ENCODE results near the gene MTFR1L. TPM values are rescaled to one million over a fixed set of nuclear protein-coding genes. Genes with fewer than 3 reads are reported as not detected.

The MTFR1L gene
- total RNA-seq, 5 donors from 2014 or later (not counting 1 experiment from before 2014, with no cell fraction given), result 39.6 to 48.1 (median 41.6) TPM

DNA sequence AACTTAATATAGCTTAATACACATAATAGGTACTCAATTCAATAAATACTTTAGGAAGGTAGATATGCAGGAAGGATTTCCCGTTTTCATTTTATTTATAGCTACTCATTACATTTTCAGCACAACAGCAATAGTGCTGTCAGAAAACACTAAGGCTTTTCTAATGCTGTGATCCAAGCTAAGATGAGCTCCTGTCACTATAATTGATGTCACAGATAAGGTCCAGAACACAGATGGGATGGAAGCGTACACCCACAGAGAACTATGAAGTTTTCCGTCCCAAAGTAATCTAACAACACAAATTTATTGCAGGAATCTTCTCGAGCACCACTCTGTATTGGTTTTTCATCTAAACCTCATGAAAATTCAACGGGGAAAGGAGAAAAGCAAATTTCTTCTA is 25.9 kb downstream of the MTFR1L start:
- 82% methylated on average over 3 of the region's 5 CpGs for WGBS (ENCODE audit: insufficient coverage)
- CTCF ChIA-PET, result interaction anchor here in 1 of 2 donors (1.1 kb wide), 1 partner anchor 9 kb away, joined by 3 read pairs; no protein-coding TSS in a partner anchor

DNA sequence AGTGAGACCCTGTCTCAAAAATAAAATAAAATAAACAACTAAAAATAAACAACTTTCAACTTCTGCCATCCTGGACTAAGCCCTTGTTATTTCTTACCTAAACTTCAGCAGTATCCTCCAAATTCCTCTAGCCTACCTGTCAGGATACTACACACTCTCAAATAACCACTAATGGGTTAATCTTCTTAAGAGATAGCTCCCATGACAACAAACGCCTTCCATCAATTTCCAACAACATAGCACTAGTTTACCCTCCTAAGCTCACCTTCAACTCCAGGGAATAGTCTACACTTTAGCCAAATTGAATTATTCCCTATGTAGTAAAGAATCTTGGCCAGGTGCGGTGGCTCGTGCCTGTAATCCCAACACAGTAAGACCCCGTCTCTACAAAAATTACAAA is 28.2 kb downstream of the MTFR1L start:
- WGBS (ENCODE audit: insufficient coverage), result 93% methylated on average over 2 of the region's 4 CpGs
- no peaks in the 10 kb centered on the region for H3K9me3 ChIP-seq
- H3K27ac Mint-ChIP-seq, result no peak overlapping the region
- DNase-seq, result no peak
- no peaks in the 10 kb centered on the region for H3K4me1 Mint-ChIP-seq
- no peaks in the 10 kb centered on the region for H3K9me3 Mint-ChIP-seq
- ATAC-seq (replicated peaks in 1 of 4), result no peak
- no peaks in the 10 kb centered on the region for H3K36me3 ChIP-seq (ENCODE audit: control insufficient read depth in 2 of 2, extremely low read depth in 1 of 2, insufficient read depth in 1 of 2, low read length in 1 of 2)
- H3K36me3 Mint-ChIP-seq, result no peaks in the 10 kb centered on the region
- H3K4me3 Mint-ChIP-seq, result no peak overlapping the region
- CTCF ChIA-PET, result interaction anchor here in 1 of 2 donors (0.5 kb wide), 1 partner anchor 70 kb away, joined by 3 read pairs; no protein-coding TSS in a partner anchor
- no peaks in the 10 kb centered on the region for H3K4me1 ChIP-seq (ENCODE audit: control insufficient read depth in 1 of 2, extremely low read depth in 1 of 2, insufficient read depth in 2 of 2, low read length in 2 of 2)
- H3K4me3 ChIP-seq (ENCODE audit: control insufficient read depth in 1 of 2, extremely low read depth in 1 of 2, low read length in 1 of 2), result no peak overlapping the region
- POLR2A ChIA-PET, result no interaction called here
- H3K27me3 ChIP-seq (replicated peaks in 1 of 2; ENCODE audit: control insufficient read depth in 2 of 2, extremely low read depth in 1 of 2, insufficient read depth in 2 of 2, low read length in 1 of 2), result no peaks in the 10 kb centered on the region
- no peak overlapping the region for H3K27ac ChIP-seq (ENCODE audit: low read length)
- H3K27me3 Mint-ChIP-seq, result no peaks in the 10 kb centered on the region

More for the DNA sequence above, 25.9 kb downstream of the MTFR1L start:
- Mint-ChIP-seq H3K36me3 (no peaks in the 10 kb centered on the region), H3K9me3 (no peaks in the 10 kb centered on the region), H3K27ac (no peak overlapping the region), H3K4me1 (no peaks in the 10 kb centered on the region), H3K4me3 (no peak overlapping the region), H3K27me3 (no peaks in the 10 kb centered on the region)
- Histone ChIP-seq H3K4me3 (ENCODE audit: control insufficient read depth in 1 of 2, extremely low read depth in 1 of 2, low read length in 1 of 2) (no peak overlapping the region), H3K9me3 (no peaks in the 10 kb centered on the region), H3K27ac (ENCODE audit: low read length) (no peak overlapping the region), H3K36me3 (ENCODE audit: control insufficient read depth in 2 of 2, extremely low read depth in 1 of 2, insufficient read depth in 1 of 2, low read length in 1 of 2) (no peaks in the 10 kb centered on the region), H3K27me3 (replicated peaks in 1 of 2; ENCODE audit: control insufficient read depth in 2 of 2, extremely low read depth in 1 of 2, insufficient read depth in 2 of 2, low read length in 1 of 2) (no peaks in the 10 kb centered on the region), H3K4me1 (ENCODE audit: control insufficient read depth in 1 of 2, extremely low read depth in 1 of 2, insufficient read depth in 2 of 2, low read length in 2 of 2) (no peaks in the 10 kb centered on the region)
- no peak for ATAC-seq (replicated peaks in 1 of 4)
- DNase-seq, result no peak
- POLR2A ChIA-PET, result interaction anchor here in 1 of 2 donors (0.5 to 0.6 kb wide), 2 partner anchors 152 to 349 kb away, joined by 5 to 6 read pairs; partner anchors contain the start of gene PAFAH2

DNA sequence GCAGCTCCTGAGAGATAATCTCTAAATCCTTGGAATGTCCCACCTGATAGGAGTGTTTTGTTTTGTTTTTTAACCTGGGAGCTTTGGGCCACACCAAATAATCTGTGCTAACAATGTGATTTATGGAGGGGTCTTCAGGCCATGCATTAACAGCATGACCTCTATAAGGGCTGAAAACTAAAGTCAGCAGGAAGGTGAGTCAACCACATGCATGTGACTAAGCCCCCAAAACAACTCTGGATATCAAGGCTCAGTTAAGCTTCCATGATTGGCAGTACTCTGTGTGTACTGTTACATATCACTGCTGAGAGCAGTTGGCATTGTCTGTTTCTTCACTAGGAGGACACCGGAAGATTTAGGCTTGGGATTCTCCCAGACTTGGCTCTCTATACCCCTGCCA is 28.8 kb downstream of the MTFR1L start:
- no peaks in the 10 kb centered on the region for H3K9me3 Mint-ChIP-seq
- H3K4me1 Mint-ChIP-seq, result no peaks in the 10 kb centered on the region
- H3K27me3 Mint-ChIP-seq, result no peaks in the 10 kb centered on the region
- CTCF ChIA-PET, result interaction anchor here in 1 of 2 donors (0.5 to 0.7 kb wide), 2 partner anchors 69 to 349 kb away, joined by 3 read pairs; no protein-coding TSS in a partner anchor
- DNase-seq (no peak), ATAC-seq (replicated peaks in 1 of 4) (no peak)
- no peak overlapping the region for H3K4me3 Mint-ChIP-seq
- Histone ChIP-seq H3K4me1 (ENCODE audit: control insufficient read depth in 1 of 2, extremely low read depth in 1 of 2, insufficient read depth in 2 of 2, low read length in 2 of 2) (no peaks in the 10 kb centered on the region), H3K27me3 (replicated peaks in 1 of 2; ENCODE audit: control insufficient read depth in 2 of 2, extremely low read depth in 1 of 2, insufficient read depth in 2 of 2, low read length in 1 of 2) (no peaks in the 10 kb centered on the region), H3K9me3 (no peaks in the 10 kb centered on the region), H3K4me3 (ENCODE audit: control insufficient read depth in 1 of 2, extremely low read depth in 1 of 2, low read length in 1 of 2) (no peak overlapping the region), H3K36me3 (ENCODE audit: control insufficient read depth in 2 of 2, extremely low read depth in 1 of 2, insufficient read depth in 1 of 2, low read length in 1 of 2) (no peaks in the 10 kb centered on the region), H3K27ac (ENCODE audit: low read length) (no peak overlapping the region)
- no peaks in the 10 kb centered on the region for H3K36me3 Mint-ChIP-seq
- POLR2A ChIA-PET, result no interaction called here
- 88% methylated on average over 1 of the region's 1 CpG for WGBS (ENCODE audit: insufficient coverage)
- H3K27ac Mint-ChIP-seq, result no peak overlapping the region

DNA sequence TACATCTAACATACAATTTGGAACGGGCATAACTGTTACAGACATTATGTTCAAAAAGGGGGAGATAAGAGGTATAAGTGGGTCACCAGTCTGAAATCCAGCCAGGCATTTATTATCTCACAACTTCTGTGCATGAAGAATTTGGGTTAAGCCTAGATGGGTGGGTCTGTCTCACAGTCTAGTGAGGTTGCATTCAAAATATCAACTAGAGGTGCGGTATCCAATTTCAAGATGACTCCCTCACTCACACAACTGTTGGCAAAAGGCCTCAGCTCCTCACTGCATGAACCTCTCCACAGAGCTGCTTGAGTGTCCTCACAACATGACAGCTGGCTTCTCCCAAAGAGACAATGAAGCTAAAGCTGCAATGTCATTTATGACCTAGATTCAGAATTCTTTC is 34.8 kb downstream of the MTFR1L start:
- H3K27me3 ChIP-seq (replicated peaks in 1 of 2; ENCODE audit: control insufficient read depth in 2 of 2, extremely low read depth in 1 of 2, insufficient read depth in 2 of 2, low read length in 1 of 2), result peaks cover 0 to 5% of the 10 kb centered on the region in 2 experiments
- CTCF ChIA-PET, result interaction anchor here in 1 of 2 donors (0.7 kb wide), 1 partner anchor 152 kb away, joined by 4 read pairs; no protein-coding TSS in a partner anchor

DNA sequence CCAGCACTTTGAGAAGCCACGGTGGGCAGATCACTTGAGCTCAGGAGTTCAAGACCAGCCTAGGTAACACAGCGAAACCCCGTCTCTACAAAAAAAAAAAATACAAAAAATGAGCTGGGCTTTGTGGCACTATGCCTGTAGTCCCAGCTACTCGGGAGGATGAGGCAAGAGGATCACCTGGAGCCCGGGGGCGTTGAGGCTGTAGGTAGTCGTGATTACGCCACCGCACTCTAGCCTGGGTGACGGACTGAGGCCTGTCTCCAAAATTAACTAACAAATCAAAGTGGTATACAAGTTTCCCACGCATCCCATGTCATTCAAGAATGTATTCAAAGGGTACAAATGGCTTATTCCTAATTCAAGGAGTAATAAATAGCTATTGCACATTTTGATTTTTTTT is 37.1 kb downstream of the MTFR1L start:
- no peaks in the 10 kb centered on the region for H3K36me3 ChIP-seq (ENCODE audit: control insufficient read depth in 2 of 2, extremely low read depth in 1 of 2, insufficient read depth in 1 of 2, low read length in 1 of 2)
- Mint-ChIP-seq H3K4me3 (no peak overlapping the region), H3K27me3 (no peaks in the 10 kb centered on the region), H3K27ac (no peak overlapping the region), H3K36me3 (no peaks in the 10 kb centered on the region), H3K9me3 (no peaks in the 10 kb centered on the region), H3K4me1 (peaks cover 20 to 21% (median 21%) of the 10 kb centered on the region in 3 donors)
- ChIA-PET POLR2A (interaction anchor here in 1 of 2 donors (0.5 kb wide), 1 partner anchor 828 kb away, joined by 3 read pairs; no protein-coding TSS in a partner anchor), CTCF (interaction anchor here in 1 of 2 donors (0.6 kb wide), 2 partner anchors 36 to 328 kb away, joined by 3 to 5 read pairs; no protein-coding TSS in a partner anchor)
- 91% methylated on average over 6 of the region's 11 CpGs for WGBS (ENCODE audit: insufficient coverage)
- peaks cover 0 to 5% of the 10 kb centered on the region in 2 experiments for H3K27me3 ChIP-seq (replicated peaks in 1 of 2; ENCODE audit: control insufficient read depth in 2 of 2, extremely low read depth in 1 of 2, insufficient read depth in 2 of 2, low read length in 1 of 2)
- DNase-seq (no peak), ATAC-seq (replicated peaks in 1 of 4) (no peak)
- H3K4me3 ChIP-seq (ENCODE audit: control insufficient read depth in 1 of 2, extremely low read depth in 1 of 2, low read length in 1 of 2), result no peak overlapping the region
- H3K9me3 ChIP-seq, result no peaks in the 10 kb centered on the region
- H3K4me1 ChIP-seq (ENCODE audit: control insufficient read depth in 1 of 2, extremely low read depth in 1 of 2, insufficient read depth in 2 of 2, low read length in 2 of 2), result peaks cover 2 to 22% of the 10 kb centered on the region in 2 experiments
- H3K27ac ChIP-seq (ENCODE audit: low read length), result no peak overlapping the region

More for the DNA sequence above, 34.8 kb downstream of the MTFR1L start:
- DNase-seq, result no peak
- ATAC-seq (replicated peaks in 1 of 4), result no peak
- Mint-ChIP-seq H3K4me1 (peaks cover 8 to 11% (median 11%) of the 10 kb centered on the region in 3 donors), H3K4me3 (no peak overlapping the region), H3K9me3 (no peaks in the 10 kb centered on the region), H3K36me3 (no peaks in the 10 kb centered on the region), H3K27me3 (no peaks in the 10 kb centered on the region), H3K27ac (no peak overlapping the region)
- H3K27ac ChIP-seq (ENCODE audit: low read length), result no peak overlapping the region
- POLR2A ChIA-PET, result no interaction called here
- WGBS (ENCODE audit: insufficient coverage), result no CpG with 5 or more reads among the region's 2 CpGs
- no peaks in the 10 kb centered on the region for H3K36me3 ChIP-seq (ENCODE audit: control insufficient read depth in 2 of 2, extremely low read depth in 1 of 2, insufficient read depth in 1 of 2, low read length in 1 of 2)
- H3K9me3 ChIP-seq, result no peaks in the 10 kb centered on the region
- H3K4me1 ChIP-seq (ENCODE audit: control insufficient read depth in 1 of 2, extremely low read depth in 1 of 2, insufficient read depth in 2 of 2, low read length in 2 of 2), result peaks cover under 1 to 9% of the 10 kb centered on the region in 2 experiments
- H3K4me3 ChIP-seq (ENCODE audit: control insufficient read depth in 1 of 2, extremely low read depth in 1 of 2, low read length in 1 of 2), result no peak overlapping the region

DNA sequence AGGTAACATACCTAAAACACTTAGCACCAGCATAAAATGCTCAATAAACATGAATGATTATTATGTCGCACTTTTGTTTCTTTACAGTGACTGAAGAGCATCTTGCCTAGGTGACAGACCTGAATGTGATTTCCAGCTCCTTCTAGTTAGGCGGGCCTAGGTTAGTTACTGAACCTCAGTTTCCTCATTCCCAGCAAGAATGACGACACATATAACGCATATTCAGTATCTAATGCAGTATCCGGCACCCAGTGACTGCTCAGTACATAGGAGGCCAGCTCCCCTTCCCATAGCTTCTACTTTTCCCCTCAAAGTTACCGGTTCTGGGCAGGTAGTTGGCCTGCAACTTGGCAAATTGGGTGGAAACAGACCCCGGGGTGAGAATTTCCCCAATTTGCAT is 38.7 kb downstream of the MTFR1L start:
- H3K36me3 Mint-ChIP-seq, result no peaks in the 10 kb centered on the region
- no peaks in the 10 kb centered on the region for H3K27me3 Mint-ChIP-seq
- 46% methylated on average over 5 of the region's 7 CpGs for WGBS (ENCODE audit: insufficient coverage)
- Histone ChIP-seq H3K27me3 (replicated peaks in 1 of 2; ENCODE audit: control insufficient read depth in 2 of 2, extremely low read depth in 1 of 2, insufficient read depth in 2 of 2, low read length in 1 of 2) (peaks cover 0 to 5% of the 10 kb centered on the region in 2 experiments), H3K4me1 (ENCODE audit: control insufficient read depth in 1 of 2, extremely low read depth in 1 of 2, insufficient read depth in 2 of 2, low read length in 2 of 2) (peaks cover 2 to 22% of the 10 kb centered on the region in 2 experiments), H3K27ac (ENCODE audit: low read length) (no peak overlapping the region), H3K9me3 (no peaks in the 10 kb centered on the region), H3K4me3 (ENCODE audit: control insufficient read depth in 1 of 2, extremely low read depth in 1 of 2, low read length in 1 of 2) (peak overlapping the region in 1 of 2 donors; percentile 64), H3K36me3 (ENCODE audit: control insufficient read depth in 2 of 2, extremely low read depth in 1 of 2, insufficient read depth in 1 of 2, low read length in 1 of 2) (no peaks in the 10 kb centered on the region)
- ChIA-PET POLR2A (interaction anchor here in 1 of 2 donors (0.6 kb wide), 1 partner anchor 32 kb away, joined by 3 read pairs; no protein-coding TSS in a partner anchor), CTCF (interaction anchor here in 1 of 2 donors (1.0 kb wide), 1 partner anchor 38 kb away, joined by 3 read pairs; no protein-coding TSS in a partner anchor)
- ATAC-seq (replicated peaks in 1 of 4), result no peak
- no peak overlapping the region for H3K27ac Mint-ChIP-seq
- peaks cover 20 to 21% (median 21%) of the 10 kb centered on the region in 3 donors for H3K4me1 Mint-ChIP-seq
- no peak for DNase-seq
- H3K4me3 Mint-ChIP-seq, result peak overlapping the region; percentile 88 to 91 (median 89)
- no peaks in the 10 kb centered on the region for H3K9me3 Mint-ChIP-seq

Measured in T-cell (primary cell).